HUES6 (cell line): ENCODE measurements around the gene CYP2J2.
"Not testable (repeated sequence)": the region's sequence is repeated elsewhere in the genome, so short reads cannot be mapped to it uniquely, and the experiment has no call there.

Source experiments
- H3K27ac ChIP-seq: 2 replicates; pipeline ENCODE4 v1.7.0; 2013; ENCODE audit warnings: low read depth, mild to moderate bottlenecking, low read length, inconsistent platforms
- H3K27me3 ChIP-seq: 2 replicates; pipeline ENCODE4 v1.6.1; 2013; ENCODE audit warnings: low read length; ENCODE audit not compliant: control insufficient read depth, insufficient read depth
- H3K36me3 ChIP-seq: 2 replicates; pipeline ENCODE4 v1.6.1; 2013; ENCODE audit warnings: low read length; ENCODE audit not compliant: control insufficient read depth, insufficient read depth
- H3K4me1 ChIP-seq: 2 replicates; pipeline ENCODE4 v1.6.1; 2013; ENCODE audit warnings: low read length; ENCODE audit not compliant: control insufficient read depth, insufficient read depth
- H3K4me3 ChIP-seq: 2 replicates; pipeline ENCODE4 v1.5.1; 2013; ENCODE audit warnings: low read depth, low read length
- H3K9ac ChIP-seq: one replicate; pipeline ENCODE4 v1.6.1; 2013; ENCODE audit warnings: mild to moderate bottlenecking, low read length
- H3K9me3 ChIP-seq: 2 replicates; pipeline ENCODE4 v1.6.1; 2013; ENCODE audit warnings: low read depth, low read length; ENCODE audit not compliant: control insufficient read depth, insufficient read depth

CYP2J2 gene

DNA sequence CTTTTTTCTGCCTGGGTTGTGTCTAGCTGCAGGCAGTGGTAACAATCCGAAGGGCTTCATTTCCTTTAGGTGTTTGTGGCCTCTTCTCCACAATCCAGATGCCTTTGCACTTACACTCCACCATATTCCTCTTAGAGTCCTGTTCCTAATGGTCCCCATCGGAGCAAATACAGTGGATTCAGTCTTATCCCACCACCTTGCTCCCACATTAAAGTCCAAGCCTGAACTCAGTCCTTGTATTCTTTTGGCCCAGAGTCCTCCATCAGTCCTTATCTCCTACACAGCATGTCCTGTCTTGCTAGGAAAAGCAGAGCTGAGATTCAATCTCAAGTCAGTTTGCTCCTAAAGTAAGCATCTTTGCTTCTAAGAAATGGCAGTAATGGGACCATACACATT is 8.8 kb downstream of the CYP2J2 start:
- Histone ChIP-seq H3K36me3 (no peaks in the 10 kb centered on the region), H3K4me3 (no peak overlapping the region), H3K27me3 (peaks cover 2% of the 10 kb centered on the region), H3K27ac (no peak overlapping the region), H3K9me3 (no peaks in the 10 kb centered on the region), H3K9ac (no peak overlapping the region), H3K4me1 (no peaks in the 10 kb centered on the region)

DNA sequence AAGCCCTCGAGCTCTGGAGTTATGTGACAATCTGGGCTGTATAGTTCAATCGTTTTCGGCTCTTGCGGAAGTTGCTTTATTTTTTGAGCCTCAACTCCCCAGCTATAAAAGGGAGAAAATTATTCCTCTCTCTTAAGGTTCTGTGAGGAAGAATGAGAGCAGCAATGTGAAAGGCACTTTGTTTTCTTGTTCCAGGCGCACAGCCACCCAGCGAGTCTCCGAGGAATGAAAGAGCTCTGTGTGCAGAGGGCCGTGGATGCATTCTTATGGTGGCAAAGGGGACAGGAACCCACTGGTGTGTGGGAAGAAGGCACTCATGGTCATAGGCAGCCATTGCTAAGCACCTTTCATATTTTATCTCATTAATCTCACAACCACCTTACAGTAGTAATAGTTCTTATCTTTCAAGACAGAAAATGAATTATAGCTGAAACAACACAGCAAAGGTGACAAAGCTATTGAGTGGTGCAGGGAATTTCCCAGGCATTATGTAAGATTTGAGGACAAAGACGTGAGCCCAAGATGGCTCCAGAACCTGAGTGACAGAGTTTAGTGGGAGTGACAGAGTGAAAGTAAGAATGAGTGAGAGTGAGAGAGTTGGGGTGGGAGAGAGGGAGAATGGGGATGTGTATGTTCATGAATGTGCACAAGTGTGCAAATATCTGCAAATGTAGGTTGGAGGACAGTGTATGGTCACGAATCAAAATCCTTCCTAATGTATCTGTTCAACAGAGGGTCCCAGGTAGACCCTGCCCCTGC is 9.4 kb downstream of the CYP2J2 start:
- H3K36me3 ChIP-seq: no peaks in the 10 kb centered on the region
- no peaks in the 10 kb centered on the region for H3K4me1 ChIP-seq
- H3K9me3 ChIP-seq: no peaks in the 10 kb centered on the region
- no peak overlapping the region for H3K9ac ChIP-seq
- H3K4me3 ChIP-seq: no peak overlapping the region
- no peak overlapping the region for H3K27ac ChIP-seq
- H3K27me3 ChIP-seq: no peaks in the 10 kb centered on the region; the same call in 1 of the 2 replicates

DNA sequence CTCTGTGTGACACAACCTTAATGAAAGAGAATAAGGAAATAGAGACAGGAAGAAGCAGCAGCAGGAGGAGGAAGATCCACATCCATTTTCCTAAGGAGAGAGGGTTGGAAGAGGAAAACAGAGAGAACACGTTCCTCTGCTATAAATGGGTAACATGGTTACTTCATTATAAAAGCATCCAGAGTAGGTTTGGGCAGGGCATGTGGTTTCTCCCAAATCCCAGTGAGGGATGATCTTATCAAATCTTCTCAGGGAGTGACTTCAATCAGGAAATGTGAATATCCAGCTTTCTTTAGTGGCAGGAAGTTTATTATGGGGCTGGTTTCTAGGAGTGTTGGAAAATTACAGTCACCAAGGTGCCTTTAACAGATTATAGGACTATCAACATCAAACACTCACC is 11.1 kb downstream of the CYP2J2 start:
- H3K9me3 ChIP-seq: no peaks in the 10 kb centered on the region
- H3K9ac ChIP-seq: no peak overlapping the region
- H3K27ac ChIP-seq: no peak overlapping the region
- H3K36me3 ChIP-seq: no peaks in the 10 kb centered on the region
- no peaks in the 10 kb centered on the region for H3K4me1 ChIP-seq
- no peaks in the 10 kb centered on the region; the same call in 1 of the 2 replicates for H3K27me3 ChIP-seq
- H3K4me3 ChIP-seq: no peak overlapping the region

DNA sequence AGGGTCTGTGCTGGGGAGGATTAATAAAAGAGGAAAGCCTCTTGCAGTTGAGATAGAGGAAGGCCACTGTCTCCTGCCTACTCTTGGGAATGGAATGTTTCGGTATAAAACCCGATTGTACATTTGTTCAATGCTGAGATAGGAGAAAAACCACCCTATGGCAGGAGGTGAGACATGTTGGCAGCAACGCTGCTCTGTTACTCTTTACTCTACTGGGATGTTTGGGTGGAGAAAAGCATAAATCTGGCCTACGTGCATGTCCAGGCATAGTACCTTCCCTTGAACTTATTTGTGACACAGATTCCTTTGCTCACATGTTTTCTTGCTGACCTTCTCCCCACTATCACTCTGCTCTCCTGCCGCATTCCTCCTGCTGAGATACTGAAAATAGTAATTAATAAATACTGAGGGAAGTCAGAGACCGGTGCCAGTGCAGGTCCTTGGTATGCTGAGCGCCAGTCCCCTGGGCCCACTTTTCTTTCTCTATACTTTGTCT is 11.7 kb downstream of the CYP2J2 start:
- not testable (repeated sequence) for H3K27me3 ChIP-seq, H3K4me3 ChIP-seq, H3K9ac ChIP-seq, H3K9me3 ChIP-seq, H3K4me1 ChIP-seq, H3K36me3 ChIP-seq, H3K27ac ChIP-seq

DNA sequence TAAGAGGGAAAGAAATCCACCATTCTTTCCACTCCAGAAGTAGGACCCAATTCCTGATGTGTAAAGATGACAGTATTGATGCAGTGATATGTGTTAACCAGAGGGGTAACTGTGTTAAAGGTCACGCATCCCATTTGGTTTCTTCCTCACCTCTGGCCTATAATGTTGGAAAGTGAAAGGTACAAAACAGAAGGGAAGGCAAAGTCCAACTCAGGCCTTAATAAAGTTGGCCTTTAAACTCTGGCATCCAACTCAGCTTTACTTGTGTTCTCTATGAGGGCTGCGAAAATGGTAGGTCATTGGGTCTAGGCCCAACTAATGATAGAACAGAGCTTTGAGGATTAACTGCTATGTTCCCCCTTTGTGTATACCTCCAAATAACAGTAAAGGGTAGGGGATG is 17.9 kb downstream of the CYP2J2 start:
- Histone ChIP-seq H3K27ac (no peak overlapping the region), H3K36me3 (no peaks in the 10 kb centered on the region), H3K4me3 (no peak overlapping the region), H3K27me3 (no peaks in the 10 kb centered on the region; the same call in 1 of the 2 replicates), H3K9me3 (no peaks in the 10 kb centered on the region), H3K9ac (no peak overlapping the region), H3K4me1 (no peaks in the 10 kb centered on the region)

DNA sequence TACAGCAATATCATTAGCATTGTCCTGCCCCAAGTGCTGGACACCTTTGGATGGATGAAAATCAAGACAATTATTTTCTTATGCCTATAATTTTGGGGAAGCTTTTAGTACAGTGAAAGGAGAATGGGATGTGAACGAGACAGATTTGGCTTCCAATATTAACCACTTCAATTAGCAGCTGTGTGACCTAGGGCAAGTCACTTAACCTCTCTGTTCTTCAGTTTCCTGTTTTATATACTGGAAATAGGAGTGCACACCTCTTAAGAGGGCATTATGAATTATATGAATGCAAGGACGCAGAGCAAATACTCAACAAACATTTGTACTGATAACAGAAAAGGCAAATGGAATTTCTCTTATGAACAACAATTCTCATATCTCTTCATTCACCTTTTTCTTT is 18.5 kb downstream of the CYP2J2 start:
- H3K27me3 ChIP-seq: no peaks in the 10 kb centered on the region
- H3K9me3 ChIP-seq: no peaks in the 10 kb centered on the region
- H3K27ac ChIP-seq: no peak overlapping the region
- no peaks in the 10 kb centered on the region for H3K4me1 ChIP-seq
- no peak overlapping the region for H3K4me3 ChIP-seq
- no peak overlapping the region for H3K9ac ChIP-seq
- H3K36me3 ChIP-seq: no peaks in the 10 kb centered on the region

DNA sequence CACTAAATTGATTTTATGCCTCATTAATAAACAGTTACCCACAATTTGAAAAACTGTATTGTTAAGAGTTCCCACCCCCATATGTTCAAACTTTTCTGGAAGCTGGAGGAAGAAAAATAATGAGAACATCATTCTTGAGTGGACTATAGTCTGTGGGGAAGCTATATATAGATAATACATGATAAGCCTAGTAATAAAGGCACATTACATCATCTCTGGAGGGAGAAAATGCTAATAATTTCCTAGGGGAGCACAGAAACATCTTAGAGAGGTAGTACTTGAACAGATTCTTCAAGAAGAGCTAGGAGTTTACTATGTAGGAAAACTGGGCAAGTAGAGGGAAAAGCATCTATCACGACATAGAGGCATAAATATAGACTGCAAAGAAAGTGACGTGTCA is 19.6 kb downstream of the CYP2J2 start:
- H3K27ac ChIP-seq: no peak overlapping the region
- H3K9me3 ChIP-seq: no peaks in the 10 kb centered on the region
- no peak overlapping the region for H3K9ac ChIP-seq
- H3K4me1 ChIP-seq: no peaks in the 10 kb centered on the region
- H3K36me3 ChIP-seq: no peaks in the 10 kb centered on the region
- H3K27me3 ChIP-seq: no peaks in the 10 kb centered on the region
- no peak overlapping the region for H3K4me3 ChIP-seq

DNA sequence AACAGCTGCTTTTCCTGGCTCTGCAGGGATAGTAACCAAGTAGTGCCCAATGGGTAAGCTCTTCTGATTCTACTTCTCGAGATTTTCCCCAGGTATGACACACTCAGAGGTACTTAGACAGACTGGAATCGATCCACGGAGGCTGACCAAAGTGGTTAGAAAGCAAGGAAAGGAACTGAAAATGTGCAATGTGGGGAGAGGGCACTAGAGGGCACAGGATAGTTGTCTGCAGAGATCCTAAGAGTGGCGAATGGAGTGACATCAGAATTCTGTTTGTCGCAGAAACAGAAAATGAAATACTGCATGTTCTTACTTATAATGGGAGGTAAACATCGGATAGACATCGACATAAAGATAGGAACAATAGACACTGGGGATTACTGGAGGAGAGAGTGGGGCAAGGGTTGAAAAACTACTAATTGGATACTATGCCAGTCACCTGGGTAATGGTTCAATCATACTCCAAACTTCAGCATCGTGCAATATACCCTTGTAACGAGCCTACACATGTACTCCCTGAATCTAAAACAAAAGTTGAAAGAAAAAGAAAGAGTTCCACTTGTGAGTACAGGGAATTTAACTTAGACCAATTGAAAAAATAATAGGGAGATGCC is 23.3 kb downstream of the CYP2J2 start:
- H3K9me3 ChIP-seq: no peaks in the 10 kb centered on the region
- no peaks in the 10 kb centered on the region for H3K4me1 ChIP-seq
- no peaks in the 10 kb centered on the region for H3K27me3 ChIP-seq
- H3K4me3 ChIP-seq: no peak overlapping the region
- no peaks in the 10 kb centered on the region for H3K36me3 ChIP-seq
- H3K9ac ChIP-seq: no peak overlapping the region
- H3K27ac ChIP-seq: no peak overlapping the region

DNA sequence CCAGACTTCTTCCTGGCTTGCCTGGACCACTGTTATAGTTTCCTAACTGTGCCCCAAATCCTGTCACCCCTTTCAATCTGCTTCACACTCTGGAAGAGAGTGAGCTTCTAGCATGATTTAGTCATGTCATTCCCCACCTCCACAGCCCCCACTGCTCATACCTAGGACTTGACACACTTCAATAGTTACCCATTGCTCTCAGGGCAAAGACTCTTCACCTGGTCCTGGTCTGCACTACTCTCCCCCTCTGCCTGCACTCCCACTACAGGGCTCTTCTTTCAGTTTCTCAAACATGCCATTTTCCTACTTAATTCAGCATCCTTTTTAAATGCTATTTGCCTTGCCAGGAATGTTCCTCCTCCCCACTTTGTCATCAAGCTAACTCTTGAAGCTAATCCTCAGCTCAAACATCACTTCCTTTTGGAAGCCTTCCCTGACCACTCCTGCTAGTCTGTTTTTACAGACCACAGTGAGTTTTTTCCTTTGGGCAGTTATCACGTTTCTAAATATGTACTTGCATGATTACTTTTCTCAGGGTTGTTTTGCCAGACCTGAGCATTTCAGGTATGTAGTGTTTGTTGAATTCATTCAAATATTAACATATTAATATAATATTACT is 24.7 kb downstream of the CYP2J2 start:
- H3K27ac ChIP-seq: no peak overlapping the region
- no peaks in the 10 kb centered on the region for H3K36me3 ChIP-seq
- no peaks in the 10 kb centered on the region for H3K9me3 ChIP-seq
- H3K4me1 ChIP-seq: no peaks in the 10 kb centered on the region
- no peaks in the 10 kb centered on the region for H3K27me3 ChIP-seq
- no peak overlapping the region for H3K9ac ChIP-seq
- H3K4me3 ChIP-seq: no peak overlapping the region

DNA sequence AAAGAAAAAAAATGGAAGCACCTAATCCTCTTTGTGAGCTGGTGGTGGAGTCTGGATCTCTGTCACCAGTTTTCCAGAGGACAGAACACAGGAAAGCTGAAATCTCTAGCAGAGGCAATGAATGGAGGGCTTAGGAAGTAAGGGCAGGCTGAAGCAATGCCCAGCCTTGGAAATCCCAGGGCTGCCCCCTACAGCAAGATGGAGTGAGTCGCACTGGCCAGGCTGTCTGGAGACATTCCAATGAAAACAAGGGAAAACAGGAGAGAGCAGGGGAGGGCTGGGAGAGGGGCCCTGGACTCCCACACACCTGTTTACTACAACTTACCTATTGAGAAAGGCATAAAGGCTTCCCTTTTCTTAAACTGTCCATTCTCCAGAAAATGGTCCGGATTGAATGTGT is 25.9 kb downstream of the CYP2J2 start:
- Histone ChIP-seq H3K27me3 (no peaks in the 10 kb centered on the region), H3K9ac (no peak overlapping the region), H3K4me3 (no peak overlapping the region), H3K36me3 (no peaks in the 10 kb centered on the region), H3K9me3 (no peaks in the 10 kb centered on the region), H3K27ac (no peak overlapping the region), H3K4me1 (no peaks in the 10 kb centered on the region)

DNA sequence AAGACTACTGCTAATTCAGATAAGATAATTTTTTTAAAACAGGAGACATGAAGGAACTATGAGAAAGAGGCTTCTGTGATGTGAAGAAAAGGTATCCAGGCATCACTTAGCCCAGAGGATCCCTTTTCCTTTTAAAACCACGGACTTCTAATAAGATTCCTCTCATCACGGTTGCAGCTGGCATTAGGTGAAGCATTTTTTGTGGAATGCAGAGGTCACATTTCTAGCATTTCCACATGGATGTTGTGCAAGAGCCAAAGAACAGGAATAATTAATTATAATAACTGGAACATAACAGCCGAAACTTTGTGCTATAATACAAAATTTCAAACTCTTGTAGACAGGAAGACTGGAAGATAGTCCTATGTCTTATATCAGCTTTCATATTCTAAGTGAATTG is 27.6 kb downstream of the CYP2J2 start:
- Histone ChIP-seq H3K27ac (no peak overlapping the region), H3K36me3 (no peaks in the 10 kb centered on the region), H3K9me3 (no peaks in the 10 kb centered on the region), H3K9ac (no peak overlapping the region), H3K4me3 (no peak overlapping the region), H3K27me3 (no peaks in the 10 kb centered on the region), H3K4me1 (no peaks in the 10 kb centered on the region)
